GM20431 (cell line): Measurements from ENCODE around the gene RXFP1.

ENCODE experiments used
- in situ Hi-C: fragments of 300-500 bp; cut with MseI, MboI; formaldehyde crosslinking; loops from one replicate; pipeline ENCODE4 v1.15.0; 2020; ENCODE audit warnings: low sequenced_read_pairs; ENCODE audit not compliant: unreplicated experiment

Gene RXFP1

DNA sequence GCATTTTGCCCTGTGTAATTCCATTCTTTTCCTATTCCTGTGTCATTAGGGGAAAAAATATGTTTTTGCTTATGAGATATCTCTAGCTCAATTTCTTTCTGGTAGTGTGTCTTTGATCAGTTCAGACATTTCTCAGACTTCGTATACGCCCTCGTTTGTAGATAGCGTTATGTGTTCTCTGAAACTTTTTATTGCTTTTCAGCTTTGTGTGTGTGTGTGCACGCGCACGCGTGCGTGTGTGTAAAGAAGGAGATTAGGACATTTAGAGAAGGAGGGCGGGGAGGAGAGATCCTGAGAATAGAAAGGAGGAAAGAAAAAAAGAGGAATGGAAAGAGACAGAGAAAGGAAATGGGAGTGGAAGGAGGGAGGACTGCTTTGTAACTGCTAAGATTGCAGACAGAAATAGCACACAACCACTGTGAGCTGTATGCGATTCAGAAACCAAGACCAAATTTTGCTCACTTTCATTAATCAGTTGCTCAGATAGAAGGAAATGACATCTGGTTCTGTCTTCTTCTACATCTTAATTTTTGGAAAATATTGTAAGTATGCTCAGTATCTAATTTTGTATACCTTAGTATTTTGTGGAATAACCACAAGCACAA, at the start of gene RXFP1:
TSS of gene RXFP1 (plus strand) at position 399 of the 605 bp plus-strand sequence. CDS start at position 494, 95 bp downstream.
- in situ Hi-C loops, result no loop called here

DNA sequence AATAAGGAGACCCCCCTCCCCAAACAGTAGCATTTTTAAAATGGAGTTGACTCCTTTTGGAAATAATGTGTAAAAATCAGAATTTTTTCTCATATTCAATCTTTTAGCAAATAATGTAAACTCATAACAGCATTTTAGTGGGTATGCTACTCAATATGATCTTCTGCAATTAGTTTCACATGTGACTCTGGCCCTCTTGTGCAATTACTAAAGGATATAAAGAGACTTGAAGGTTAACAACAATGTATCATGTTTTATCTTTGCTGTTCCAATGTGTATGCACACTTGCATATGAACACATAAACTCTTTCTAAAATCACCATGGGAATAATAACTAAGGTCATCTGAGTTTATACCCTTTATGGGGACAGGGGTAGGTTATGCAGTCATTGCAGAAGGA, 39.9 kb upstream of the RXFP1 start:
- in situ Hi-C loops, result no loop called here

DNA sequence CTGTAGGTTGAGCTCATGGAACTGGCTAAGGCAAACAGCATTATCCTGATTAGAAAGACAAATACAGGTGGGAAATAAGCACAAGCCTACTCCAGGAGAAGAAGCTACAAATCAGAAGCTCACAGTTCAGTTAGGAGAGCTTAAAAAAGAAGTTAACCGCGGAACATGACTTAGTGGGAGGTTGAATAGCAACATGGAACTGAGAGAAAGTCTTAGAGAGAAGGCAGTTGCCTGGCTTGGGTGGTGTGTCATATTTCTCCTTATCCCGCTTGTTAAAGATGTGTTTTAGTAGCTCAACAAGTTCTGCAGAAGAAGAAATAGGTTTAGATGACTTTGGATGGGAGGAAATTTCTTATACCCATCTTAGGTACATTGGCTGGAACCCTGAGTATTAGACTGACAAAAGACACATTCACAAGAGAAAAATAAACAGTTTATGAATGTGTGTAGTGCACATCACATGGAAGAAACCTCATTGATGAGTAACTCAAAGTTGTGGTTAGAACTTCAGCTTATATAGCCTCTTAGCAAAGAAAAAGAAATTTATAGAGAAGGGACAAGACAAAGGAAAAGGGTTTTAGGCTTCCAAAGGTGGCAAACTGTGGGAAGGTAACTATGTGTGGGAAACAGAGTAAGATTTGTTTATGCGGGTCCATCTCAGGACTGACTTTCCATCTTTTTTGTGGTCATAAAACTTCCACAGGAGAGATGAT, 37.4 kb upstream of the RXFP1 start:
- in situ Hi-C loops, result no loop called here

DNA sequence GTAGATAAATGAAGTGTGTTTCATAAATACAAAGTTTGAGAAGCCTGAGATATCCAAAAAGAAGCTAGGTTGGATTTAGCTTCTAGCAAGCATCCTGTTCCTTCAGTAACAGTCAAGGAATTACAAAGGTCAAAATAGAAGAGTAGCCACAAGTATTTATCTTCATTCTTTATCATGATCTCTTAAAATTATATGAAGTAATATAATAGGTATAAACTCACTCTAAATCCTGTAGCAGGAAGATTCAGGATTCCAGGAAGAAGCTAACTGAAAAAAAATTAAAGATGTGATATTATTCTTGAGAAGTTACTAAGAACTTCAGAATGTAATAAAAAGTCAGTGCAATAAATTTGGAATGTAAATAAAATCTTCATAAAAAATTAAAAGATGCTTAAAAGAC, 31.1 kb upstream of the RXFP1 start:
- in situ Hi-C loops, result no loop called here

DNA sequence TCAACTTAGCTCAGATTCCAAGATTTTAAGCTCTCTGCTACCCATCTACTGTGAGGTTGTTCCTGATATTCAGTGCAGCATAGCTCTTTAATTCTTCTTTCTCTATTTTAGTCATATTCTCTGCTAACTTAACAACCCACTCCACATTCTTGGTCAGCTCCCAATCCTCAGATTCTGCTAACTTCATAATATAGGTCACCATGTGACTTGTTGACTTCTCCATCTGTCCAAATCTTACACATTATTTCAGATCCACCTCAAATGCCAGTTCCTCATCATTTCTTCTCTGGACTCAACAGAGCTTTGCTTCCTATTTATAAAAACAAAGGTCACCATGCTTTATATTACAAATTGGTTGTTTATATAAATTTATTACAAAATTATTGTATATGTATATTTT, 29.3 kb upstream of the RXFP1 start:
- in situ Hi-C loops, result no loop called here

DNA sequence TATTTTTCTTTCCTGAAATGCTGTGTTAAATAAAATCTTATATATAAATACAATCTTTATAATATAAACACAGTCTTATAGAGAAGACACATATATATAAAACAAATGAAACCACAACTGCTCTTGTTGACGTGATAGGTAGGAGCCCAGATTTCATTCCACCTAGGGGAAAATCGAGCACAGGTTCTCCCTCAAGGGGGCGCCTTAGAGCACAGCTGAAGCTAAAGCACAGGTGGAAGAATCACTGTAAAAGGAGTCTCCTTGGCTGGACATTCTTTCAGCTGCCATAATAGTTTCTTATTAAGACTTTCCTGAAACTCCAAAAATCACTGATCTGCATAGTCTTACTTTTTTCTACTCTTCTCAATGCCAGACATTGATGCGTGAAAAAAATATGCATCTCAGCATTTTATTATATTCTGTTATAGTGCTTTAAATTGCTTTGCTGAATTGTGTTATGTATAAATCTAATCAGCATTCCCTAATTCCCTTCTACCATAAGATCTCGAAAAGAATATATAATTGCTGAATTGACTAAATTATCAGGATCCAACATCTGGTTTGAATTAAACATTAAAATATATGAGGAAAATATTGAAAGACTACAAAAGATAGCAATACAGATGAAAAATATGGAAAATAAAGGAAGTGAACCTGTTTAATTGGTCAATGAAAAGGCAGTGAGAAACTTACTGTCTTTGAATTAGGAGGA, 25.5 kb upstream of the RXFP1 start:
- in situ Hi-C loops, result no loop called here

DNA sequence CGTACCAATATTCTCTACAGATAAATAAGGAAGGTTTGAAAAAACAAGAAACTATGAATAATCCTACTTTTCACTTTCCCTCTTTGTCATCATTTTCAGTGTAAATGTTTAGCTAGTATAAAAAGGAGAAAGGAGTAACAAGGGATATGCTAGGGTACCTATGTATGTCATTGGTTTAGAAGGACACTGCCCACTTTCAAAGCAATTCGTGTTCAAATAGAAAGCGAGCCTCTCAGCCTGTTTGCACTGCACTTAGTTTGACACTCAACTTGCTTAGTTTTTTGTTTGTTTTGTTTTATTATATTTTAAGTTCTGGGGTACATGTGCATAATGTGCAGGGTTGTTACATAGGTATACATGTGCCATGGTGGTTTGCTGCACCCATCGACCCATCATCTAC, 21.6 kb upstream of the RXFP1 start:
- in situ Hi-C loops, result no loop called here

DNA sequence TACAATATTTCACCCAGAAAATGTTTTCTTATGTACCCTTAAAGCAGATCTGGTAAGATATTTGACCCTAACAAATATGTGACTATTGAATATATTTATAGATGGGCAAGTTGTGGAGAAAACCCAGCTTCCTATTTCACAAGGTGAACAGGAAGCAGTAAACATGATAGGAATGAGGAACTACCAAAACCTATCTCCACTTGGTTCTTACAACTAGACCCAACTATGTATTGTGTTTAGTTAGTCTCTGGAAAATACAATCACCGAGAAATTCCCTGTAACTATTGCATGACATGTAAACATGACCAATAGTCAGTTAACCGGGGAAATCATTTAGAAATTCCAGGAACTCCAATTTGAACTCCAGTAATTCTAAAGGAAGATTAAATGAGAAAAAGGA, 8.4 kb upstream of the RXFP1 start:
- in situ Hi-C loops, result no loop called here

DNA sequence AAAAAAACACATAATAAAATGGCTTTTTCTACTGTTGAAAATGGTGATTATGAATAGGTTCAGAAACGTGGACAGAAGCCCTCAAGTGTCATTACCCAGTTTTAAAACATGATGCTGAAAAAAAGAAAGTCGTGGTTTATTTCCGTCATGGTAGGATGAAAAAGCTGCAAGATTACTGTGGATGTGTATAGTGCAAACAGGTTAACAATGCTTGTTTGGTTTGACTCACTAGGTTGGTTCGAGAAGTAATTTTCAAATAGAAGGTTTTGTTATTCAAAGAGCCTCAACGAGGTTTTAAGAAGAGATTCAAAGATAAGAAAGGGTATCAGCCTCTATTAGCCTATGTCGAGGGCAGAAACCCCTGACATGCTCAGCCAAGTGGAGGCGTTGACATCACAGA, 2.5 kb upstream of the RXFP1 start:
- in situ Hi-C loops, result no loop called here

DNA sequence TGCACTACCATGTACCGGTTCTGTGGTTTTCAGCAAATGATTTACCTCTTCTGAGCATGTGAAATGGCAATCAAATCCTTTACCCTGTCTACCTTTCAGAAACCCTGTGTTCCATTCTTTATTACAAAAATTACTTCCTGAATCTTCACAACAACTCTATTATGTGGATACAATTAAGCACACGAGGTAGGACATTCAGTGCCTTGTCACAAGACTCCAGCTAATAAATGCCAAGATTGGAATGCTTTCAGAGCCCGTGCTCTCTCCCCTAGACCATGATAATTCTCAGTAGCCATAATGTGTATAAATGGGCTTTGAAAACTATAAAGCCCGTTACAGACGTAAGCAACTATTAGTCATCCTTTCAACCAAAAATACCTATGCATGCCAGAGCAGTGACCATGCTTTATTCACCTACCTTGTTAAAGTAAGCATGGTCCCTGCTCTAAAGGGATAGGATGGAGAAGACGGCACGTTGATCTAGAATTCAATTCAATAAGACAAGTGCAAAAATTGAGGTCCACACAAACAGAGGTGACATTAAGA, 2.4 kb downstream of the RXFP1 start:
- in situ Hi-C loops, result no loop called here

DNA sequence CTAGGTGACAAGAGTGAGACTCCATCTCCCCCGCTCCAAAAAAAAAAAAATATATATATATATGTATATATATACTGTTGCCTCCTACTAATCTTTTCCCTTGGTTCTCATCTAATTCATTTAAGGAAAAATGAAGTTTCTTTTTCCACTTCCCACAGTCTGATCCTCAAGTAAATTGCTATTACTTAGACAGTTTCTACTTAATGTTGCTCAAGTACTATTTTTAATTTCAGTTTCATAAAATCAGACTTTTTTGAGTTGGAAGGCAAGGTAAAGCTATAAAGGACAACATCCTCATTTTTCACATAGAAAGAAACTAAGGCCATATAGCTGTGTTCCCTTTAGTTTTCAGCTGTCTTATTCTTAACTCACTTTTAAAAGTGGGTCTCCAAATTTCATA, 5.8 kb downstream of the RXFP1 start:
- in situ Hi-C loops, result no loop called here

DNA sequence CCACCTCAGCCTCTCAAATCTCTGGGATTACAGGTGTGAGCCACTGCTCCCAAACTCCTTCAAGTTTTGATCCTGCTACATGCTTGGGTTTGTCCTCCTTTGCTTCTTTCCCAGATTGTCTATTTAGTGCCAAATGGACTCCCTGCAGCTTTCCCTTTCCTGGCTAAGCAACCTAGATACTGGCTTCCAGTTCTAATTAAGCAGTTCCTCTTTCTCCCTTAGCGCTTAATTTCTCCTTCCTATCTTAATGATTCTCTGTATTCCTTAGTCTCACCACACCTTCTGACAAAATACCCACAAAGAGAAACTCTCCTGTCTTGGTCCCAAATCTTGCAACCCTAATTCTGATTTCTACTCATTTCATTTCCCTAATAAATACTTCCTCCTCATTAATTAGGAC, 7.8 kb downstream of the RXFP1 start:
- in situ Hi-C loops, result no loop called here

DNA sequence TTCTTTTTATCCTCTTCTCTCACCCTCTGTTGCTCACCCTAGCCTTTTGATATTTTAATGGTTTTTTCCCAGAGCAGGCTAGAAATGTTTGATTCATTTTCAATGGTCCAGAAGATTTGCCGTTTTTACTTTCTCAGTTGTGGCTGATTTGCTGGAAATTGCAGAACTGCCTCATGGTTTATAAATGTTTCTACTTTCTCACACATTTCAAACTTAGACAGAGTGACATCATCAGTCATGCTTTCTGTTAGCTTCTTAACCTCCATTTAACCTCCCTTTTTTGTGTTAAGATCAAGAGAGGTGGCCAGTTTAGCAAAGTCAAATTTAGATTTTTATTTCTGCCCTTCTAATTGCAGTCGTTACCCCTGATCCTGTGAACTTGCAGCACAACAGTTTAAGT, 8.7 kb downstream of the RXFP1 start:
- in situ Hi-C loops, result no loop called here

DNA sequence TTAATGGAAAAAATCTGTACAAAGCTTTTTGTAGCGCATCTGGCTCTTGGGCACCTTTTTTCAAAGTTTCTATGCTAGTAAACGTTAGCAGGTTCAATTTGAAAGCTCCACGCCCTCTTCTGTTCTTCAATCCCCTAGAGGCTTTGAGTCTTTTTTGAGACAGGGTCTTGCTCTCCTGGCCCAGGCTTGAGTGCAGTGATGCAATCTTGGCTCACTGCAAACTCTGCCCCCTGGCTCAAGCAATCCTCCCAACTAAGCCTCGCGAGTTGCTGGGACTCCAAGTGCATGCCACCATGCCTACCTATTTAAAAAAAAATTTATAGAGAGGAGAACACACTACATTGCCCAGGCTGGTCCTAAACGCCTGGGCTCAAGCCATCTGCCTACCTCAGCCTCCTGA, 9.2 kb downstream of the RXFP1 start:
- in situ Hi-C loops, result no loop called here

DNA sequence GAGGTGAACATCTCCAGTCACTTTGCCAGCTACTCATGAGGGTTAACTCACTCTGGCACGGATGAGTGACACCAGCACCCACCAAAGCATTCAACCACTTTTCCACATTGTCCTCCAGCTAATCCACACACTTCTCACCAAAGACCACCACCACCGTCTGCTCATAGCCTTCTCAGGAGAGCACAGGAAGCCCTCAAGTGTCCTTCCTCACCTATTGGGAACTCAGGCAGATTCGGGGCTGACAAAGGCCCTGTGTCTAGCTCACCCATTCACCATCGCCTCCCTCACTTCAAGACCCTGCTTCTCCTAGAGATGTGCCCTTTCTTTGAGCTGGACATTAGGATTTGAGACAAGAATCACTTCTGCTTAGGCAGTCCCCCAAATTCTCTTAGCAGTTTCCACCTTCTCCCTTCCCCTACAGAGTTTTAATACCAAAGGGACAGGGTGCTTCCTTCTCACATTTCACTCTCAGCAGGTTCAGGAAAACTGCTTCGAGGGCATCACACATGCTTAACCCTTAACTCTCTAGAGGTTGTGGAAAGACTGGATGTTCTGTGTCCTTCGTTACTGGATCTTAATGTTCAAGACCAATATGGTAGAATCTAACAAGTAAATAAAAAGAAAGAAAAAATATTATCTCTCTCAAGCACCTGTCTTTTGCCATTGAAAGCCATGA, 11.0 kb downstream of the RXFP1 start:
- in situ Hi-C loops, result no loop called here

DNA sequence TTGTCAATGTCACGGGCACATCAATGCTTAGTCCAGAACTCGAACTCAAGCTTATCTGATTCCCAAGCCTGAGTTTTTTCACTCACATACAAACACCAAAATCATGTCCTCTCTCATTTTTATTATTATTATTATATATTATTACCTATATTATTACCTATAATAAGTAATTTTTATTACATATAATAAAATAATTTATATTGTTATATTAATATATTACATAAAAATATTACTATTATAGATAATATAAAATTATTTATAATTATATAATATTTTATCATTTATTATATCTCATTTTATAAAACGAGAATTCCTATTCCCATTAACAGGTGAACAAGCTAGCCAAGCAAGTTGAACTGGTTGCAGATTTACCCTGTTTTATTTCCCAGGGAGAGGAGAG, 13.0 kb downstream of the RXFP1 start:
- in situ Hi-C loops, result no loop called here

DNA sequence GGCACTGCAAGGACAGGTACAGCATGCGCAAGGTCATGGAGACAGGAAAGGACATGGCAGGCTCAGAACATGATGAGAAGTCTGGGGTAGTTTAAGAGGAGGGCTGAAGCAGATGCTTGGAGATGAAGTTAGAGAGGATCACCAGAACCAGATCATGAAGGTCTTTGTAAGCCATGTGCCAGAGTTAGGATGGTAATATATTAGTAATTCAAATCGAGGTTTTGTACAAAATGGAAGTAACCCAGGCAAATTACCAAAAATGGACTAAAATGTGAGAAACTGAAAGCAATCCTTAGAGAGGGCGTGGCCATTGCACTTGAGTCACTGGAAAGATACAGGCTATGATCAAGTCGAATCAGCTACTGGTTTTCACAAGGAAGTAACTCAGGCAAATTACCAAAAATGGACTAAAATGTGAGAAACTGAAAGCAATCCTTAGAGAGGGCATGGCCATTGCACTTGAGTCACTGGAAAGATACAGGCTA, 13.5 kb downstream of the RXFP1 start:
- in situ Hi-C loops, result no loop called here

DNA sequence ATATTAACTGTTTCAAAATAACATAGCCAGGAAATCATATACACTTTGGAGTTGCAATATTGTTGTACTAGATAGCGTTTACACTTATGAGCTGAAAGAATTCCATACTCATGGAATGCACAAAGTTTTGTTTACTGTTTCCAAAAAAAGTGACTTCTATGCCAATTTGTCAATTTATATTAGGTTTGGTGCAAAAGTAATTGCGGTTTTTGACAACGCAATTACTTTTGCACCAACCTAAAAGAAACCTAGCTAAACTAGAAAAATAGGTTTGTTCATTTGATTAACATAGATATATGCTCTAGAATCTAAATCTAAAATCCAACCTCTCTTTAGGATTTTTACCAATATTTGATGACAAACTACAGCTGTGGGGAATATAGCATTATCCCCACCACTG, 15.2 kb downstream of the RXFP1 start:
- in situ Hi-C loops, result no loop called here

DNA sequence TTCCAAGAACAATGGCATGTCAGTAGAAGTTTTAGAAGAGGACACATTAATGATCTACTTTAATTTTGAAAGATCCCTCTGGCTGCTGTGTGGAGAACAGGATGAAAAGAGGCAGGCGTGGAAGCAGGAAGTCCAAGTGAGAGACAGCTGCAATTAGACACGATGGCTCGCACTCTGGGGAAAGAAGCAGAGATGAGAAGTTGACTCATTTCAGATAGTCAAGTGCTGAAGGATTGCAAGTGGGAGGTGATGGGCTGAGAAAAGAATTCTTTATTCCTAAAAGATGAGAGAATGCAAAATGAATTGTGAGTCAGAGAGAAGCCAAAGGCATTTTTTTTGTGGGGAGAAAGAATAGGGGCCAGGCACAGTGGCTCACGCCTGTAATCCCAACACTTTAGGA, 16.5 kb downstream of the RXFP1 start:
- in situ Hi-C loops, result no loop called here

DNA sequence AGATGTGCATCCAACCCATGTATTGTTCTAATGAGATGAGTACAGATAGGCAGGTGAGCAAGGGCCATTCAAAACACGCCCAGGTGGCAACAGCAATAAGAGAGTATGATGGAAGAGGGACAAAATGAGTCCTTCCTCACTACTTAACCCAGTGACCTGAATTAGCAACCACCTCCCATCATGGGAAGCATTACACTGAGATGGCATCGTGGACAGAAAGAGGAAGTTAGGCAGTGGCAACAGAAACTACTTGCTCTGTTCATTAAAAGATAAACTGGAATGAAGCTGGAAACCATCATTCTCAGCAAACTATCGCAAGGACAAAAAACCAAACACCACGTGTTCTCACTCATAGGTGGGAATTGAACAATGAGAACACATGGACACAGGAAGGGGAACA, 17.2 kb downstream of the RXFP1 start:
- in situ Hi-C loops, result no loop called here
